ENCODE results near the gene KIF3A. TPM values are rescaled to one million over a fixed set of nuclear protein-coding genes. Genes with fewer than 3 reads are reported as not detected.

Gene KIF3A
- total and polyA plus RNA-seq, 2 of the 8 experiments (the other 6 are each of a cell fraction or from before 2014, with no cell fraction given): 3.1 to 13.1 TPM

- FAIRE-seq: no peak
- Histone ChIP-seq H2BK15ac (ENCODE audit: low read length) (no peak overlapping the region), H2BK20ac (ENCODE audit: low read length) (no peak overlapping the region), H3K4me3 (ENCODE audit: extremely low read depth in 1 of 4, insufficient read depth in 2 of 4, low read depth in 3 of 4, low read length in 4 of 4) (no peak overlapping the region), H3K4me1 (replicated peaks in 1 of 4; ENCODE audit: control insufficient read depth in 3 of 4, insufficient read depth in 4 of 4, low read length in 3 of 4) (no peaks in the 10 kb centered on the region), H4K91ac (replicated peaks; ENCODE audit: insufficient read length, low read length) (no peak overlapping the region), H3K56ac (replicated peaks; ENCODE audit: insufficient read length, low read depth, low read length) (no peak overlapping the region), H3K79me1 (ENCODE audit: low read depth, low read length) (no peaks in the 10 kb centered on the region), H3K27ac (ENCODE audit: low read depth, low read length) (no peak overlapping the region), H3K18ac (ENCODE audit: extremely low read depth, low read length) (no peak overlapping the region), H3K4ac (replicated peaks; ENCODE audit: insufficient read length, low read depth, low read length) (no peak overlapping the region), H3K9ac (replicated peaks in 1 of 4; ENCODE audit: extremely low read depth in 1 of 4, low read depth in 3 of 4, low read length in 3 of 4) (no peak overlapping the region), H3K23ac (ENCODE audit: insufficient read length) (no peak overlapping the region), H2AFZ (ENCODE audit: low read length) (no peak overlapping the region), H2BK120ac (replicated peaks; ENCODE audit: low read depth, low read length) (no peak overlapping the region), H4K5ac (ENCODE audit: insufficient read length, low read depth, low read length) (no peak overlapping the region), H2BK5ac (ENCODE audit: low read depth, low read length) (no peak overlapping the region), H3K14ac (ENCODE audit: insufficient read length) (no peak overlapping the region), H4K20me1 (replicated peaks in 1 of 2; ENCODE audit: control insufficient read depth in 1 of 2, insufficient read depth in 2 of 2, low read length in 2 of 2) (no peaks in the 10 kb centered on the region), H3K4me2 (ENCODE audit: insufficient read depth in 1 of 2, low read depth in 2 of 2, low read length in 2 of 2) (no peak overlapping the region), H3K23me2 (ENCODE audit: low read depth, low read length) (no peaks in the 10 kb centered on the region), H3K9me3 (ENCODE audit: insufficient read depth in 2 of 2, low read depth in 1 of 2, low read length in 1 of 2) (no peaks in the 10 kb centered on the region), H3K79me2 (ENCODE audit: control insufficient read depth in 1 of 2, insufficient read depth in 2 of 2, low read length in 2 of 2) (no peaks in the 10 kb centered on the region), H3K36me3 (ENCODE audit: control insufficient read depth in 2 of 4, insufficient read depth in 4 of 4, low read length in 3 of 4) (peaks cover 0 to 7% (median 2%) of the 10 kb centered on the region in 4 experiments; a peak in 3 of 8 replicates), H2BK12ac (ENCODE audit: low read depth, low read length) (no peak overlapping the region), H2AK5ac (ENCODE audit: low read depth, low read length) (no peak overlapping the region), H3K27me3 (replicated peaks in 1 of 4; ENCODE audit: control insufficient read depth in 3 of 4, extremely low read depth in 1 of 4, insufficient read depth in 3 of 4, low read length in 3 of 4) (no peaks in the 10 kb centered on the region), H4K8ac (ENCODE audit: extremely low read depth, insufficient read depth, low read length) (no peak overlapping the region)
- 90% methylated on average over 4 of the region's 4 CpGs; no CpG with 5 or more reads in 1 of the 2 experiments for WGBS, 2 experiments (ENCODE audit: extremely low coverage in 1 of 2, insufficient coverage in 1 of 2, insufficient read length in 1 of 2, insufficient replicate concordance in 2 of 2, low coverage in 1 of 2, low lambda C conversion rate in 2 of 2, missing lambda C conversion rate in 1 of 2)
- ChIA-PET POLR2A (ENCODE audit: partially characterized antibody) (no interaction called here), CTCF (ENCODE audit: partially characterized antibody) (interaction anchor here (0.7 to 1.7 kb wide), 4 partner anchors 11 to 169 kb away, joined by 3 to 8 read pairs (median 3); no protein-coding TSS in a partner anchor)
- DNase-seq (ENCODE audit: low read depth in 1 of 2, low spot score in 2 of 2): no peak
- TF ChIP-seq GTF2F1 (IDR thresholded peaks at IDR 0.05; ENCODE audit: borderline replicate concordance, low read depth, low read length) (no peak), PHF8 (conservative IDR thresholded peaks at IDR 0.05; ENCODE audit: low read depth, low read length) (no peak), RBBP5 (IDR thresholded peaks at IDR 0.05; ENCODE audit: borderline replicate concordance, low read depth, low read length) (no peak), YY1 (IDR thresholded peaks at IDR 0.05; ENCODE audit: low read depth, low read length) (no peak), TCF12 (IDR thresholded peaks at IDR 0.05; ENCODE audit: low read depth, low read length) (no peak), CEBPB (IDR thresholded peaks at IDR 0.05; ENCODE audit: low read depth, low read length) (no peak), NANOG (IDR thresholded peaks at IDR 0.05; ENCODE audit: insufficient read depth, low read depth, low read length, poor library complexity, severe bottlenecking) (no peak), ZNF274 (IDR thresholded peaks at IDR 0.05; ENCODE audit: borderline replicate concordance, extremely low read depth, low read length) (no peak)
Measured at GRCh38 chr5:132695956-132696355, 41.4 kb downstream of the KIF3A start.
